ENCODE measurements around the gene CKS2. TPM values are rescaled to one million over a fixed set of nuclear protein-coding genes. Genes with fewer than 3 reads are reported as not detected.
A peak's percentile ranks its signal among the peaks of the same experiment; 100 is the strongest.
"Not testable (repeated sequence)": the region's sequence is repeated elsewhere in the genome, so short reads cannot be mapped to it uniquely, and the experiment has no call there.

Gene CKS2
- total RNA-seq = 22.6 to 24.5 TPM (median 24.0 TPM) in 3 replicates
- long read RNA-seq, transcript CKS2-201 (3 exons, 613 nt) = major isoform, 26 of 26 reads
- long read RNA-seq, partial matches to known transcripts = 0 of 26 reads
- long read RNA-seq, other reads (novel, unspliced or antisense) = 0 of 26 reads

DNA sequence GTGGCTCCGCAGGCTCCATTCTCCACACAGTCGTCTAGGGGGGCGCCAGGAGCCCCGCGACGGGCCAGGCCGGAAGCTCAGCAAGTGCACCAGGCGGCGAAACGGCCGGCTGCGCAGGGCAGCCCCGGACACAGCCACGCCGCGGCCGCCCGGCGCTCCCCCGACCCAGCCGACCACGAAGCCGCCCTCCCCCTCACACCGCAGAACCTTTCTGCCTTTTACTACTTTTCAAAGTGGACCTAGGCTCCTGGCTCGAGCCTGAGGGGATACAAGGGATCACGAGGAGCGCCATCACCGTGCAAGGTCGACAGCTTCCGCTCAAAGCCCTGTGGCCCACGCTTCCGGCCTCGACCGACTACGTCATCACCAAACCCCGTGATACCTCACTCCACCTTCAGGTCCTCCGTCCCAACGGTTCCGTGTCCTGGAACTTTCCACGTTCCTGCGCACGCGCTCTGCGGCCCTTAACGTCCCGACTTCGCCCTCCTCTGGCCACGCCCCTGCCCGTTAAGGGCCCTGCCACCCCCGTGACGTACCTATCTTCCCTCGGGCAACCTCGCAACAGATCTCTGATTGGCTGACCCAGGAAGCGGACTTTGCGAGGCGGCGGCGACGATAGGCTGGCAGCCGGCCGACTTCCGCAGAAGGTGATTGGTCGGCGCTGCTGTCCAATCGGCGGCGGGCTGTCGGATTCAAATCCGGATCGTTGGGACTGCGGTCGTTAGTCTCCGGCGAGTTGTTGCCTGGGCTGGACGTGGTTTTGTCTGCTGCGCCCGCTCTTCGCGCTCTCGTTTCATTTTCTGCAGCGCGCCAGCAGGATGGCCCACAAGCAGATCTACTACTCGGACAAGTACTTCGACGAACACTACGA is at the start of gene CKS2:
Gene CKS2 (plus strand): TSS at position 721 of the 871 bp plus-strand sequence. CDS start 98 bp downstream, at position 819.
- Mint-ChIP-seq H3K9me3 (ENCODE audit: low read depth) (no peaks in the 10 kb centered on the region), H3K36me3 (ENCODE audit: low read depth) (no peaks in the 10 kb centered on the region), H3K4me3 (ENCODE audit: unreplicated experiment) (peak within 1 kb of the TSS; percentile 90), H3K27ac (ENCODE audit: unreplicated experiment) (peak within 1 kb of the TSS; percentile 100), H3K27me3 (ENCODE audit: low read depth) (no peaks in the 10 kb centered on the region), H3K4me1 (ENCODE audit: low read depth) (peaks cover 35% of the 10 kb centered on the region)
- TF ChIP-seq, protein P1, sequence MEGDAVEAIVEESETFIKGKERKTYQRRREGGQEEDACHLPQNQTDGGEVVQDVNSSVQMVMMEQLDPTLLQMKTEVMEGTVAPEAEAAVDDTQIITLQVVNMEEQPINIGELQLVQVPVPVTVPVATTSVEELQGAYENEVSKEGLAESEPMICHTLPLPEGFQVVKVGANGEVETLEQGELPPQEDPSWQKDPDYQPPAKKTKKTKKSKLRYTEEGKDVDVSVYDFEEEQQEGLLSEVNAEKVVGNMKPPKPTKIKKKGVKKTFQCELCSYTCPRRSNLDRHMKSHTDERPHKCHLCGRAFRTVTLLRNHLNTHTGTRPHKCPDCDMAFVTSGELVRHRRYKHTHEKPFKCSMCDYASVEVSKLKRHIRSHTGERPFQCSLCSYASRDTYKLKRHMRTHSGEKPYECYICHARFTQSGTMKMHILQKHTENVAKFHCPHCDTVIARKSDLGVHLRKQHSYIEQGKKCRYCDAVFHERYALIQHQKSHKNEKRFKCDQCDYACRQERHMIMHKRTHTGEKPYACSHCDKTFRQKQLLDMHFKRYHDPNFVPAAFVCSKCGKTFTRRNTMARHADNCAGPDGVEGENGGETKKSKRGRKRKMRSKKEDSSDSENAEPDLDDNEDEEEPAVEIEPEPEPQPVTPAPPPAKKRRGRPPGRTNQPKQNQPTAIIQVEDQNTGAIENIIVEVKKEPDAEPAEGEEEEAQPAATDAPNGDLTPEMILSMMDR (IDR thresholded peaks at IDR 0.05) = peak; percentile 38
- peak; percentile 100 for DNase-seq (ENCODE audit: low spot score)

DNA sequence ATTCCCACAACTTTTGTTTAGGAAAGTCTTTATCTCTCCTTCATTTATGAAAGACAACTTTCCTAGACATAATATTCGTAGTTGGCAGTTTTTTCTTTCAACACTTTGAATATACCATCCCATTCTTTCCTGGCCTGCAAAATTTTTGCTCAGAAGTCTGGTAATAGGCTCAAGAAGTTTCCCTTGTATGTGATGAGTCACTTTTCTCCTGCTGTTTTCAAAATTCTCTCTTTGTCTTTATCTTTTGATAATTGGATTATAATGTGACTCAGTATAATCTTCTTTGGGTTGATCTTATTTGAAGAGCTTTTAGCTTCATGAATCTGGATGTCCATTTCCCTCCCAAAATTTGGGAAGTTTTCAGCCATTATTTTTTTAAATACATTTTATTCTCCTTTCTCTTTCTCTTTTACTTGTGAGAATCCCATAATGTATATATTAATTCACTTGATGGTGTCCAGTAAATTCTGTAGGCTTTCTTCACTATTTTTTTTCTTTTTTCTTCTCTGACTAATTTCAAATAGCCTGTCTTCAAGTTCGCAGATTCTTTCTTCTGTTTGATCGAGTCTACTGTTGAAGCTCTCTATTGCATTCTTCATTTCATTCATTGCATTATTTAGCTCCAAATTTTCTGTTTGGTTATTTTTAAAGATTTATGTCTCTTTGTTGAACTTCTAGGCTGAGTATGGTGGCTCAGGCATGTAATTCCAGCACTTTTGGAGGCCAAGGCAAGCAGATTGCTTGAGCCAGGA is 37.3 kb upstream of the CKS2 start:
- Mint-ChIP-seq H3K27me3 (ENCODE audit: low read depth) (no peaks in the 10 kb centered on the region), H3K36me3 (ENCODE audit: low read depth) (peaks cover 13% of the 10 kb centered on the region), H3K9me3 (ENCODE audit: low read depth) (peaks cover 51% of the 10 kb centered on the region), H3K4me1 (ENCODE audit: low read depth) (peaks cover 4% of the 10 kb centered on the region), H3K4me3 (ENCODE audit: unreplicated experiment) (no peak overlapping the region), H3K27ac (ENCODE audit: unreplicated experiment) (no peak overlapping the region)
- TF ChIP-seq, protein P1 (IDR thresholded peaks at IDR 0.05) = no peak
- no peak for DNase-seq (ENCODE audit: low spot score)

DNA sequence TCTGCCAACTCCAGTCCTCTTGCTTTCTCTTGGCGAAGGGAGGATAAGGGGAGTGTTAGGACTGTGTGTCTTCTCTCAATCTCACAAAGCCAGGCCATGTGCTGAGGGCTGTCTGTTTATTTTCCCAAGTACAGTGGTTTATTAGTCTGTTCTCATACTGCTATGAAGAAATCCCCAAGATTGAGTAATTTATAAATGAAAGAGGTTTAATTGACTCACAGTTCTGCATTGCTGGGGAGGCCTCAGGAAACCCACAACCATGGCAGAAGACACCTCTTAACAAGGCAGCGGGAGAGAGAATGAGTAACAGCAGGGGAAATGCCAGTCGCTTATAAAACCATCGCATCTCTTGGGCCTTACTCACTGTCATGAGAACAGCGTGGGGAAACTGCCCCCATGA is 36.2 kb upstream of the CKS2 start:
- Mint-ChIP-seq H3K4me1 (ENCODE audit: low read depth) (peaks cover 4% of the 10 kb centered on the region), H3K27me3 (ENCODE audit: low read depth) (no peaks in the 10 kb centered on the region), H3K27ac (ENCODE audit: unreplicated experiment) (no peak overlapping the region), H3K36me3 (ENCODE audit: low read depth) (peaks cover 13% of the 10 kb centered on the region), H3K9me3 (ENCODE audit: low read depth) (peaks cover 45% of the 10 kb centered on the region), H3K4me3 (ENCODE audit: unreplicated experiment) (no peak overlapping the region)
- DNase-seq (ENCODE audit: low spot score) = no peak
- TF ChIP-seq, protein P1 (IDR thresholded peaks at IDR 0.05) = no peak

DNA sequence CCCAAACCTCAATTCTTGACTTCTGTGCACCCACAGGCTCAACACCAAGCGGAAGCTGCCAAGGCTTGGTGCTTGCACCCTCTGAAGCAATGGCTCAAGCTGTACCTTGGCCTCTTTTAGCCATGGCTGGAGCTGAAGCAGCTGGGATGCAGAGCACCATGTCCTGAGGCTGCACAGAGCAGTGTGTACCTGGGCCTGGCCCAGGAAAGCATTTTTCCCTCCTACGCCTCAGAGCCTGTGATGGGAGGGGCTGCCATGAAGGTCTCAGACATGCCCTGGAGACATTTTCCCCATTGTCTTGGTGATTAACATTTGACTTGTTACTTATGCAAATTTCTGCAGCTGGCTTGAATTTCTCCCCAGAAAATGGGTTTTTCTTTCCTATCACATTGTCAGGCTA is 35.0 kb upstream of the CKS2 start:
- not testable (repeated sequence) for DNase-seq (ENCODE audit: low spot score); H3K4me1 Mint-ChIP-seq (ENCODE audit: low read depth); H3K27me3 Mint-ChIP-seq (ENCODE audit: low read depth); H3K4me3 Mint-ChIP-seq (ENCODE audit: unreplicated experiment); H3K27ac Mint-ChIP-seq (ENCODE audit: unreplicated experiment)
- Mint-ChIP-seq H3K36me3 (ENCODE audit: low read depth) (peaks cover 12% of the 10 kb centered on the region), H3K9me3 (ENCODE audit: low read depth) (peaks cover 35% of the 10 kb centered on the region)

DNA sequence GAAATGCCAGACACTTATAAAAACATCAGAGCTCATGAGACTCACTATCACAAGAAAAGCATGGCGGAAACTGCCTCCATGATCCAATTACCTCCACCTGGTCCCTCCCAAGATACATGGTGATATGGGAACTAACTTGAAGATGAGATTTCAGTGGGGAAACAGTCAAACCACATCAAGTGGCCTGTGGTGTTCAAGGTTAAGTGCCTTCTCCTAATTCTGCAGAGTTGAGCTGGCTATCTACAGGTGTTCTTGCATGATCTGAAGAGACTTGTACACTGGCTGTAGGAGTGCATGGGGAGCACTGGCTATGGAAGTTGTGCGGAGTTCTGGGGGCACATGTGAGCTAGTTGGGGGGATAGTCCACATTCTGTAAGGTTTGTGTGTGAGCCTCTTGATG is 34.0 kb upstream of the CKS2 start:
- Mint-ChIP-seq H3K36me3 (ENCODE audit: low read depth) (peaks cover 5% of the 10 kb centered on the region), H3K27me3 (ENCODE audit: low read depth) (no peaks in the 10 kb centered on the region), H3K4me3 (ENCODE audit: unreplicated experiment) (no peak overlapping the region), H3K9me3 (ENCODE audit: low read depth) (peaks cover 28% of the 10 kb centered on the region), H3K4me1 (ENCODE audit: low read depth) (peaks cover 4% of the 10 kb centered on the region), H3K27ac (ENCODE audit: unreplicated experiment) (no peak overlapping the region)
- TF ChIP-seq, protein P1 (IDR thresholded peaks at IDR 0.05) = no peak
- no peak for DNase-seq (ENCODE audit: low spot score)

All from chondrocyte (in vitro differentiated cells).